Measurements from ENCODE around the gene MME.

DNA sequence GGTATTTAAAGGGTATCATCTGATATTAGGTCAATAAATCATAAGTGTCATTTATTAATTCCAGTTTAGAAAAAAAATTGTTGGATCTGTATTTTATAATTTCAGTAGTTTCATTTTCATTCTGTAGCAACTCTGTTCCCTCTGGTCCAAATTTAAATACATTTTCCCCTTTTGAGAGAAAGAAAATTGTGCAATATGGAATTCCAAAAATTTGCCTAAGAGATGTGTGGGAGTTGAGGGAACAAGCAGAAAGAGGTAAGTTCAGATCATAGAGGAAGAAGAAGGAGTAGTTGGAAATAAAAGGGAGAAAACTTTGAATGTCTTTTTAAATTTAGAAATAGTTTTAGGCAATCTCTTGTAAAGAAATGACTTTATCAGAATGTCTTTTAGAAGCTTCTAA, 48.9 kb upstream of the MME start:
- TF ChIP-seq POLR2AphosphoS5 (IDR thresholded peaks at IDR 0.05): no peak
- TF ChIP-seq, protein P1, sequence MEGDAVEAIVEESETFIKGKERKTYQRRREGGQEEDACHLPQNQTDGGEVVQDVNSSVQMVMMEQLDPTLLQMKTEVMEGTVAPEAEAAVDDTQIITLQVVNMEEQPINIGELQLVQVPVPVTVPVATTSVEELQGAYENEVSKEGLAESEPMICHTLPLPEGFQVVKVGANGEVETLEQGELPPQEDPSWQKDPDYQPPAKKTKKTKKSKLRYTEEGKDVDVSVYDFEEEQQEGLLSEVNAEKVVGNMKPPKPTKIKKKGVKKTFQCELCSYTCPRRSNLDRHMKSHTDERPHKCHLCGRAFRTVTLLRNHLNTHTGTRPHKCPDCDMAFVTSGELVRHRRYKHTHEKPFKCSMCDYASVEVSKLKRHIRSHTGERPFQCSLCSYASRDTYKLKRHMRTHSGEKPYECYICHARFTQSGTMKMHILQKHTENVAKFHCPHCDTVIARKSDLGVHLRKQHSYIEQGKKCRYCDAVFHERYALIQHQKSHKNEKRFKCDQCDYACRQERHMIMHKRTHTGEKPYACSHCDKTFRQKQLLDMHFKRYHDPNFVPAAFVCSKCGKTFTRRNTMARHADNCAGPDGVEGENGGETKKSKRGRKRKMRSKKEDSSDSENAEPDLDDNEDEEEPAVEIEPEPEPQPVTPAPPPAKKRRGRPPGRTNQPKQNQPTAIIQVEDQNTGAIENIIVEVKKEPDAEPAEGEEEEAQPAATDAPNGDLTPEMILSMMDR (IDR thresholded peaks at IDR 0.05): no peak
- no peak for TF ChIP-seq POLR2A (IDR thresholded peaks at IDR 0.05)
- TF ChIP-seq EP300 (IDR thresholded peaks at IDR 0.05): no peak
